T follicular helper cell (primary cell): ENCODE results near the gene DAAM2.

Experiments used
- DNase-seq: peaks from one replicate; pipeline ENCODE4 v3.0.0-alpha.2; 2020; ENCODE audit warnings: low read depth

DAAM2 gene

GRCh38 chr6:39847221-39847620, 55.0 kb downstream of the DAAM2 start:
- no peak for DNase-seq

- no peak for DNase-seq
Observed at GRCh38 chr6:39848171-39848570, 56.0 kb downstream of the DAAM2 start.

GRCh38 chr6:39849228-39849627, 57.1 kb downstream of the DAAM2 start:
- DNase-seq = no peak

GRCh38 chr6:39849764-39850163, 57.6 kb downstream of the DAAM2 start:
- no peak for DNase-seq

GRCh38 chr6:39850736-39851297, 58.6 kb downstream of the DAAM2 start:
- DNase-seq = no peak

GRCh38 chr6:39851331-39851730, 59.2 kb downstream of the DAAM2 start:
- no peak for DNase-seq

GRCh38 chr6:39852324-39852723, 60.1 kb downstream of the DAAM2 start:
- no peak for DNase-seq

GRCh38 chr6:39853604-39854003, 61.4 kb downstream of the DAAM2 start:
- no peak for DNase-seq

- DNase-seq = no peak
Observed at GRCh38 chr6:39855356-39855995, 63.3 kb downstream of the DAAM2 start.

GRCh38 chr6:39859025-39859424, 66.8 kb downstream of the DAAM2 start:
- no peak for DNase-seq

- no peak for DNase-seq
Observed at GRCh38 chr6:39861663-39862062, 69.5 kb downstream of the DAAM2 start.

GRCh38 chr6:39865011-39865888, 73.1 kb downstream of the DAAM2 start:
- peak; percentile 12 for DNase-seq

GRCh38 chr6:39867592-39867991, 75.4 kb downstream of the DAAM2 start:
- DNase-seq = no peak

- DNase-seq = no peak
Observed at GRCh38 chr6:39870950-39871349, 78.8 kb downstream of the DAAM2 start.

GRCh38 chr6:39873439-39873838, 81.3 kb downstream of the DAAM2 start:
- DNase-seq = no peak

GRCh38 chr6:39876111-39876510, 83.9 kb downstream of the DAAM2 start:
- DNase-seq = no peak

GRCh38 chr6:39876826-39877225, 84.7 kb downstream of the DAAM2 start:
- no peak for DNase-seq

- DNase-seq = no peak
Observed at GRCh38 chr6:39879535-39879934, 87.4 kb downstream of the DAAM2 start.

GRCh38 chr6:39880594-39880993, 88.4 kb downstream of the DAAM2 start:
- DNase-seq = no peak

GRCh38 chr6:39881851-39882530, 89.8 kb downstream of the DAAM2 start:
- no peak for DNase-seq

GRCh38 chr6:39882531-39882899, 90.3 kb downstream of the DAAM2 start:
- no peak for DNase-seq

GRCh38 chr6:39884696-39885095, 92.5 kb downstream of the DAAM2 start:
- DNase-seq = no peak

- no peak for DNase-seq
Observed at GRCh38 chr6:39885691-39886090, 93.5 kb downstream of the DAAM2 start.
